Nephron (organoid): ENCODE results near the gene TP53TG5.

Experiments
- H3K27ac Mint-ChIP-seq, 3 experiments: 2 replicates each; pipeline ENCODE4 v1.8.0; 2020; ENCODE audit warnings: mixed read lengths in 3 of 3, mild to moderate bottlenecking in 2 of 3, moderate library complexity in 1 of 3
- H3K27me3 Mint-ChIP-seq: 2 replicates; pipeline ENCODE4 v1.8.0; 2021; ENCODE audit warnings: low read depth, mild to moderate bottlenecking, moderate library complexity, mixed read lengths
- H3K36me3 Mint-ChIP-seq: 2 replicates; pipeline ENCODE4 v1.8.0; 2020; ENCODE audit warnings: low read depth, mixed read lengths
- H3K4me1 Mint-ChIP-seq: 2 replicates; pipeline ENCODE4 v1.8.0; 2020; ENCODE audit warnings: mixed read lengths
- H3K4me3 Mint-ChIP-seq, 3 experiments: 2 replicates each; pipeline ENCODE4 v1.8.0; 2020; ENCODE audit warnings: mild to moderate bottlenecking in 3 of 3, mixed read lengths in 3 of 3, moderate library complexity in 2 of 3
- H3K9me3 Mint-ChIP-seq: 2 replicates; pipeline ENCODE4 v1.8.0; 2020; ENCODE audit warnings: mixed read lengths
- TF ChIP-seq, protein P1 (sequence below), 3 experiments: fragments of 200-600 bp; sonication (generic); IDR thresholded peaks; one replicate each; pipeline ENCODE4 v1.5.0; 2021; ENCODE audit warnings: antibody characterized with exemption in 3 of 3; ENCODE audit not compliant: unreplicated experiment in 3 of 3

The TP53TG5 gene

DNA sequence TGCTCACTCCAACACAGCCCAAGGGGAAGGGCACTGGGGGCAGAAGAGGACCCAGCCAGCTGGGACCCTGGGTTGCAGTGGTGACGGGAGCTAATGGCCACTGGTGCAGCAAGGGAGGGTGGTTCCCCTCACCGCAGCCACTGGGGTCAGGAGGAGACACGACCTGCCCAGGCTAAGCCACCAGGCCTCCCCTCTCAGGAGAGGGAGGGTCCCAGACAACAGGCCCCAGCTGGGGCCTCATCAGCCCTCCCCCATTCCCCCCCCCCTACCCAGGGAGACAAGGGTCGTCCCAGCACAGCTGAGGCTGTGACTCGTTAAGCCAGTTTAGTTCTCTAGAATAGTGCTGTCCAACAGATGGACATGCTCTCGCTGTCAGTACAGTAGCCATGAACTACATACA is 52.8 kb downstream of the TP53TG5 start:
- TF ChIP-seq, protein P1, sequence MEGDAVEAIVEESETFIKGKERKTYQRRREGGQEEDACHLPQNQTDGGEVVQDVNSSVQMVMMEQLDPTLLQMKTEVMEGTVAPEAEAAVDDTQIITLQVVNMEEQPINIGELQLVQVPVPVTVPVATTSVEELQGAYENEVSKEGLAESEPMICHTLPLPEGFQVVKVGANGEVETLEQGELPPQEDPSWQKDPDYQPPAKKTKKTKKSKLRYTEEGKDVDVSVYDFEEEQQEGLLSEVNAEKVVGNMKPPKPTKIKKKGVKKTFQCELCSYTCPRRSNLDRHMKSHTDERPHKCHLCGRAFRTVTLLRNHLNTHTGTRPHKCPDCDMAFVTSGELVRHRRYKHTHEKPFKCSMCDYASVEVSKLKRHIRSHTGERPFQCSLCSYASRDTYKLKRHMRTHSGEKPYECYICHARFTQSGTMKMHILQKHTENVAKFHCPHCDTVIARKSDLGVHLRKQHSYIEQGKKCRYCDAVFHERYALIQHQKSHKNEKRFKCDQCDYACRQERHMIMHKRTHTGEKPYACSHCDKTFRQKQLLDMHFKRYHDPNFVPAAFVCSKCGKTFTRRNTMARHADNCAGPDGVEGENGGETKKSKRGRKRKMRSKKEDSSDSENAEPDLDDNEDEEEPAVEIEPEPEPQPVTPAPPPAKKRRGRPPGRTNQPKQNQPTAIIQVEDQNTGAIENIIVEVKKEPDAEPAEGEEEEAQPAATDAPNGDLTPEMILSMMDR (IDR thresholded peaks at IDR 0.05; ENCODE audit: unreplicated experiment in 3 of 3), result no peak
- Mint-ChIP-seq H3K27me3 (no peaks in the 10 kb centered on the region), H3K9me3 (no peaks in the 10 kb centered on the region), H3K27ac (peak overlapping the region in 2 of 3 experiments; percentile 17 to 72), H3K36me3 (peaks cover 16% of the 10 kb centered on the region), H3K4me3 (no peak overlapping the region), H3K4me1 (no peaks in the 10 kb centered on the region)

DNA sequence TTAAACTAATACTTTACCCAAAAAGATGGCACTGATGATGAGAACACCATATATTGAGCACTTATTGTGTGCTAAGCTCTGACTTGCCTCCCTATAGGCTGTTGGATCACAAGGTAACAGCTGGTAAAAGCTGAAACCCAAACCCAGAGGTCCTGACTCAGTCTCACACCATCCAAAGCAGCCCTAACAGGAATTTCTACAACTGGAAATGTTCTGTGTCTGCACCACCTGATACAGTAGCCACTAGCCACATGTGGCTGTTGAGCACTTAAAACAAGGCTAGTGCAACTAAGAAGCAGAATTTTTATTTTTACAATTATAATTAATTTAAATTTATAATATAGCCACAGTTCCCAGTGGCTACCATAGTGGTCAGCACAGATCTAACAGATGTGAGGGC is 54.4 kb downstream of the TP53TG5 start:
- no peaks in the 10 kb centered on the region for H3K9me3 Mint-ChIP-seq
- peaks cover 8% of the 10 kb centered on the region for H3K36me3 Mint-ChIP-seq
- no peak overlapping the region for H3K4me3 Mint-ChIP-seq
- TF ChIP-seq, protein P1 (IDR thresholded peaks at IDR 0.05; ENCODE audit: unreplicated experiment in 3 of 3), result no peak
- no peak overlapping the region for H3K27ac Mint-ChIP-seq
- no peaks in the 10 kb centered on the region for H3K4me1 Mint-ChIP-seq
- no peaks in the 10 kb centered on the region for H3K27me3 Mint-ChIP-seq

DNA sequence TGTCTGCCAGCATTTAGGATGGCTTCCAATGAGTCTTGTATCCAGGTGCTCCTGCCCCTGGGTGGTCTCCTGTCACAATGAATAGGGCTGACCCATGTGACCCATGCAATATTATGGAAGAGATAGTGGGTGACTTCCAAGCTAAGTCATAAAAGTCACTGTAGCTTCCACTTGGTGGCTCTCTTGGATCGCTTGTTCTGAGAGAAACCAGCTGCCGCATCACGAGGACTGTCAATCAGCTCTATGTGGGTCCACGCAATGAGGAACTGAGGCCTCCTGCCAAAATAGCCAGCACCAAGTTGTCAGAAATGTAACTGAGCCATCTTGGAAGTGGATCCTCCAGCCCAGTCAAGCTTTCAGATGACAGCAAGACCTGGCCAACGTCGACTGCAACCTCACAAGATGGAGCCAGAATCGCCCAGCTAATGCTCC is 55.2 kb downstream of the TP53TG5 start:
- H3K9me3 Mint-ChIP-seq, result no peaks in the 10 kb centered on the region
- H3K4me1 Mint-ChIP-seq, result no peaks in the 10 kb centered on the region
- TF ChIP-seq, protein P1 (IDR thresholded peaks at IDR 0.05; ENCODE audit: unreplicated experiment in 3 of 3), result peak in 1 of 3 experiments; percentile 19
- no peak overlapping the region for H3K4me3 Mint-ChIP-seq
- peaks cover 8% of the 10 kb centered on the region for H3K36me3 Mint-ChIP-seq
- H3K27ac Mint-ChIP-seq, result no peak overlapping the region
- H3K27me3 Mint-ChIP-seq, result no peaks in the 10 kb centered on the region
